ENCODE data around the gene NOVA1. TPM values are rescaled to one million over a fixed set of nuclear protein-coding genes. Genes with fewer than 3 reads are reported as not detected.

Gene NOVA1
- total and polyA plus RNA-seq, 2 donors (not counting 3 experiments of a cell fraction or from before 2014, with no cell fraction given) = 2.7 to 3.3 TPM

DNA sequence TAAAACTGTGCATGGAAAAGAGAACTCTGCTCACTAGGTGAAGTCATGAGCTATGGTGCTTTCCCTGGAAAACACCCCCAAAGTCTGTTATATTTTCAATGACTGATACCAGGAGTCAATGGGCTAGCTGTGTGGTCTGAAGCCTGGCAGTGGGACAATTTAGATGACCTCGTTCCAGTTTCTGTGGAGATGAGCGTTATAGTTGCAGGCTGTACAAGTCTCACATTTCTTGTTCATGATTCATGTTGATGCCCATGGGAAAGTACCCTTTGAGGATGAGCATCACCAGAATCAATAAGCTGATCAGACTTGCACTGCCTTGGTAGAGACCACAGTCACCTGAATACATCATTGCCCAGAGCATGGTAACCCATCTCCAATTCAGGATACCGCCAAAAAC lies 70.7 kb downstream of the NOVA1 start:
- H3K9me3 ChIP-seq (replicated peaks; ENCODE audit: control insufficient read depth, insufficient read depth, low read length) = no peaks in the 10 kb centered on the region
- H3K27ac ChIP-seq (ENCODE audit: insufficient read depth, low read depth, low read length) = no peak overlapping the region
- dilution Hi-C loops (cut with MboI; ENCODE audit: extremely low pct_ligation_motif_present, low sequenced_read_pairs) = no loop called here
- no peak overlapping the region for H3K9ac ChIP-seq (replicated peaks; ENCODE audit: extremely low read depth, insufficient read depth, low read length)
- H3K79me2 ChIP-seq (ENCODE audit: control insufficient read depth, insufficient read depth, low read length) = no peaks in the 10 kb centered on the region
- H3K4me2 ChIP-seq (ENCODE audit: insufficient read depth, low read length) = no peak overlapping the region
- no TSS peak for BruUV-seq (replicated peaks)
- H3K9me1 ChIP-seq (replicated peaks; ENCODE audit: control insufficient read depth, extremely low read depth, insufficient read depth, low read length) = no peaks in the 10 kb centered on the region
- no peak overlapping the region for H3K4me3 ChIP-seq (replicated peaks in 1 of 3; ENCODE audit: insufficient read depth in 1 of 3, low read depth in 1 of 3, low read length in 3 of 3)
- H3K27me3 ChIP-seq (ENCODE audit: control insufficient read depth in 2 of 2, insufficient read depth in 2 of 2, low read length in 2 of 2) = no peaks in the 10 kb centered on the region
- CTCF ChIA-PET = interaction anchor here (0.9 kb wide), 1 partner anchor 9 kb away, joined by 3 read pairs; no protein-coding TSS in a partner anchor
- POLR2A ChIA-PET = no interaction called here
- DNase-seq (ENCODE audit: low read depth, low spot score) = no peak
- TF ChIP-seq EZH2 (IDR thresholded peaks at IDR 0.05; ENCODE audit: borderline replicate concordance, low read depth, low read length, severe bottlenecking) = no peak
- TF ChIP-seq, protein P1, sequence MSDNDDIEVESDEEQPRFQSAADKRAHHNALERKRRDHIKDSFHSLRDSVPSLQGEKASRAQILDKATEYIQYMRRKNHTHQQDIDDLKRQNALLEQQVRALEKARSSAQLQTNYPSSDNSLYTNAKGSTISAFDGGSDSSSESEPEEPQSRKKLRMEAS (IDR thresholded peaks at IDR 0.05; ENCODE audit: insufficient read depth, insufficient read length) = no peak
- TF ChIP-seq GATA2 (IDR thresholded peaks at IDR 0.05; ENCODE audit: insufficient read depth, insufficient read length, low read depth, low read length) = no peak
- TF ChIP-seq, protein P2, sequence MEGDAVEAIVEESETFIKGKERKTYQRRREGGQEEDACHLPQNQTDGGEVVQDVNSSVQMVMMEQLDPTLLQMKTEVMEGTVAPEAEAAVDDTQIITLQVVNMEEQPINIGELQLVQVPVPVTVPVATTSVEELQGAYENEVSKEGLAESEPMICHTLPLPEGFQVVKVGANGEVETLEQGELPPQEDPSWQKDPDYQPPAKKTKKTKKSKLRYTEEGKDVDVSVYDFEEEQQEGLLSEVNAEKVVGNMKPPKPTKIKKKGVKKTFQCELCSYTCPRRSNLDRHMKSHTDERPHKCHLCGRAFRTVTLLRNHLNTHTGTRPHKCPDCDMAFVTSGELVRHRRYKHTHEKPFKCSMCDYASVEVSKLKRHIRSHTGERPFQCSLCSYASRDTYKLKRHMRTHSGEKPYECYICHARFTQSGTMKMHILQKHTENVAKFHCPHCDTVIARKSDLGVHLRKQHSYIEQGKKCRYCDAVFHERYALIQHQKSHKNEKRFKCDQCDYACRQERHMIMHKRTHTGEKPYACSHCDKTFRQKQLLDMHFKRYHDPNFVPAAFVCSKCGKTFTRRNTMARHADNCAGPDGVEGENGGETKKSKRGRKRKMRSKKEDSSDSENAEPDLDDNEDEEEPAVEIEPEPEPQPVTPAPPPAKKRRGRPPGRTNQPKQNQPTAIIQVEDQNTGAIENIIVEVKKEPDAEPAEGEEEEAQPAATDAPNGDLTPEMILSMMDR (IDR thresholded peaks at IDR 0.05; ENCODE audit: extremely low read depth in 1 of 2, insufficient read depth in 1 of 2, low read depth in 1 of 2, low read length in 2 of 2) = no peak
- no peak for TF ChIP-seq FOS (IDR thresholded peaks at IDR 0.05; ENCODE audit: borderline replicate concordance, insufficient read depth, low read length)
- TF ChIP-seq POLR2A (IDR thresholded peaks at IDR 0.05; ENCODE audit: low read depth, low read length) = no peak
- TF ChIP-seq MYC (IDR thresholded peaks at IDR 0.05; ENCODE audit: low read depth, low read length) = no peak
- TF ChIP-seq POLR2AphosphoS5 (IDR thresholded peaks at IDR 0.05; ENCODE audit: insufficient read depth, low read depth, low read length) = no peak
- TF ChIP-seq JUN (IDR thresholded peaks at IDR 0.05; ENCODE audit: borderline replicate concordance, insufficient read depth, insufficient read length, low read depth) = no peak
- no peak for FAIRE-seq
- H4K20me1 ChIP-seq (replicated peaks; ENCODE audit: control insufficient read depth, extremely low read depth, insufficient read depth, low read length) = no peaks in the 10 kb centered on the region
- intact Hi-C loops (cut with micrococcal nuclease) = no loop called here
- no peaks in the 10 kb centered on the region for H3K36me3 ChIP-seq (ENCODE audit: control insufficient read depth in 2 of 2, extremely low read depth in 1 of 2, insufficient read depth in 2 of 2, low read length in 2 of 2)
- no peaks in the 10 kb centered on the region for H3K4me1 ChIP-seq (ENCODE audit: control insufficient read depth, extremely low read depth, insufficient read depth, low read length)
- H2AFZ ChIP-seq (ENCODE audit: low read depth, low read length) = no peak overlapping the region

All from endothelial cell of umbilical vein (primary cell).